DOHH2 (cell line): ENCODE results near the gene GNGT1.

Experiments used
- EZH2phosphoT487 ChIP-seq: fragments of 200-600 bp; sonication (generic); IDR thresholded peaks from 2 replicates; pipeline ENCODE4 v1.6.1; 2017; ENCODE audit warnings: borderline replicate concordance, mild to moderate bottlenecking, antibody characterized with exemption, low read length, moderate library complexity, mixed read lengths
- TF ChIP-seq, protein P1 (sequence below): fragments of 200-600 bp; sonication (generic); IDR thresholded peaks from one replicate; pipeline ENCODE4 v1.5.1; 2014; ENCODE audit warnings: antibody characterized with exemption, mild to moderate bottlenecking, low read depth, low read length; ENCODE audit not compliant: poor library complexity, severe bottlenecking

GRCh38 chr7:93921186-93921585 is 14.8 kb downstream of the GNGT1 start:
- TF ChIP-seq, protein P1, sequence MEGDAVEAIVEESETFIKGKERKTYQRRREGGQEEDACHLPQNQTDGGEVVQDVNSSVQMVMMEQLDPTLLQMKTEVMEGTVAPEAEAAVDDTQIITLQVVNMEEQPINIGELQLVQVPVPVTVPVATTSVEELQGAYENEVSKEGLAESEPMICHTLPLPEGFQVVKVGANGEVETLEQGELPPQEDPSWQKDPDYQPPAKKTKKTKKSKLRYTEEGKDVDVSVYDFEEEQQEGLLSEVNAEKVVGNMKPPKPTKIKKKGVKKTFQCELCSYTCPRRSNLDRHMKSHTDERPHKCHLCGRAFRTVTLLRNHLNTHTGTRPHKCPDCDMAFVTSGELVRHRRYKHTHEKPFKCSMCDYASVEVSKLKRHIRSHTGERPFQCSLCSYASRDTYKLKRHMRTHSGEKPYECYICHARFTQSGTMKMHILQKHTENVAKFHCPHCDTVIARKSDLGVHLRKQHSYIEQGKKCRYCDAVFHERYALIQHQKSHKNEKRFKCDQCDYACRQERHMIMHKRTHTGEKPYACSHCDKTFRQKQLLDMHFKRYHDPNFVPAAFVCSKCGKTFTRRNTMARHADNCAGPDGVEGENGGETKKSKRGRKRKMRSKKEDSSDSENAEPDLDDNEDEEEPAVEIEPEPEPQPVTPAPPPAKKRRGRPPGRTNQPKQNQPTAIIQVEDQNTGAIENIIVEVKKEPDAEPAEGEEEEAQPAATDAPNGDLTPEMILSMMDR, result no peak
- TF ChIP-seq EZH2phosphoT487, result no peak
